HepG2 (cell line): Measurements from ENCODE around the gene DDX54. TPM values are rescaled to one million over a fixed set of nuclear protein-coding genes. Genes with fewer than 3 reads are reported as not detected.

ENCODE experiments used
- ATAC-seq: fragments of 200-7000 bp; cut with Tn5 transposase; 3 replicates; pipeline ENCODE4 v1.9.1; 2020; ENCODE audit warnings: mild to moderate bottlenecking, moderate library complexity
- BruUV-seq: library from RNA; stranded (reverse); fragments of 400-500 nt; replicated peaks from 2 replicates; lab custom pipeline; 2021; lab: Mats Ljungman, UMichigan
- CTCF ChIA-PET: fragments of 300-600 bp; formaldehyde crosslinking; extraction: SDS; loops from one replicate; lab custom pipeline; 2021; ENCODE audit warnings: low total read pairs, inconsistent platforms, low intra/inter-chr PET ratio; lab: Yijun Ruan, JAX
- POLR2A ChIA-PET: fragments of 350-600 bp; sonication (Branson Sonifier 250); formaldehyde crosslinking; loops from one replicate; lab custom pipeline; 2020; ENCODE audit warnings: antibody characterized with exemption, inconsistent platforms; lab: Yijun Ruan, JAX
- DNase-seq: peaks from one replicate; pipeline ENCODE4 v3.0.0-alpha.2; 2015; ENCODE audit warnings: low spot score
- FAIRE-seq: peaks from 3 replicates; lab custom pipeline; 2011; peaks lifted over from hg19 to GRCh38; lab: Jason Lieb, UNC
- H2AFZ ChIP-seq: one replicate; pipeline ENCODE4 v1.6.1; 2011; ENCODE audit warnings: low read length, inconsistent platforms
- H3K27ac ChIP-seq: fragments of 300-600 bp; 3 replicates; pipeline ENCODE4 v1.8.0; 2011; ENCODE audit warnings: mixed run types, mild to moderate bottlenecking, mixed read lengths, low read length, inconsistent platforms; ENCODE audit not compliant: insufficient read depth; ENCODE audit errors: extremely low read length
- H3K27me3 ChIP-seq, 2 experiments: fragments of 200-600 bp in 1 of 2; 2 replicates in 1 of 2; 3 replicates in 1 of 2; pipeline versions ENCODE4 v1.6.0 to v1.8.0; 2011; ENCODE audit warnings: low read length in 2 of 2, mild to moderate bottlenecking in 2 of 2, moderate library complexity in 2 of 2, inconsistent platforms in 1 of 2; ENCODE audit not compliant: insufficient read depth in 2 of 2, control insufficient read depth in 1 of 2
- H3K36me3 ChIP-seq, 2 experiments: fragments of 200-600 bp in 1 of 2; replicated peaks in 1 of 2; 2 replicates in 1 of 2; 3 replicates in 1 of 2; pipeline versions ENCODE4 v1.5.1 to v1.8.0; 2011; ENCODE audit warnings: low read length in 2 of 2, inconsistent platforms in 1 of 2; ENCODE audit not compliant: insufficient read depth in 2 of 2, control insufficient read depth in 1 of 2
- H3K4me1 ChIP-seq: 2 replicates; pipeline ENCODE4 v1.5.1; 2012; ENCODE audit warnings: low read length, inconsistent platforms; ENCODE audit not compliant: insufficient read depth
- H3K4me2 ChIP-seq: 2 replicates; pipeline ENCODE4 v1.6.0; 2011; ENCODE audit warnings: low read depth, low read length, inconsistent platforms
- H3K4me3 ChIP-seq, 3 experiments: fragments of 200-600 bp in 1 of 3; sonication (generic), shearing (Covaris generic) in 1 of 3; replicated peaks in 1 of 3; 2 replicates each; pipeline ENCODE4 v1.5.1; 2011 to 2016; ENCODE audit warnings: low read length in 3 of 3, inconsistent platforms in 2 of 3, low read depth in 2 of 3, mild to moderate bottlenecking in 2 of 3, control low read depth in 1 of 3, mixed read lengths in 1 of 3; ENCODE audit not compliant: insufficient read depth in 1 of 3
- H3K79me2 ChIP-seq: one replicate; pipeline ENCODE4 v1.6.1; 2011; ENCODE audit warnings: low read length, inconsistent platforms; ENCODE audit not compliant: insufficient read depth
- H3K9ac ChIP-seq: 2 replicates; pipeline ENCODE4 v1.6.0; 2011; ENCODE audit warnings: mild to moderate bottlenecking, low read depth, low read length, inconsistent platforms; ENCODE audit not compliant: insufficient read depth
- H3K9me3 ChIP-seq: 2 replicates; pipeline ENCODE4 v1.5.1; 2012; ENCODE audit warnings: mild to moderate bottlenecking, low read length
- H4K20me1 ChIP-seq: 2 replicates; pipeline ENCODE4 v1.6.0; 2011; ENCODE audit warnings: inconsistent platforms, mild to moderate bottlenecking, low read length, moderate library complexity; ENCODE audit not compliant: insufficient read depth
- AGO2 ChIP-seq: fragments of 200-400 bp; formaldehyde crosslinking; optimal IDR thresholded peaks from 2 replicates; pipeline ENCODE3; 2017; ENCODE audit warnings: mild to moderate bottlenecking, low read depth, low read length, moderate library complexity
- KDM6A ChIP-seq: IDR thresholded peaks from 2 replicates; pipeline ENCODE4 v1.6.1; 2016; ENCODE audit warnings: low read depth
- KMT2B ChIP-seq: IDR thresholded peaks from 2 replicates; pipeline ENCODE4 v1.6.1; 2016; ENCODE audit warnings: missing genetic modification reagents, missing compliant biosample characterization
- NFATC3 ChIP-seq: sonication (generic); formaldehyde crosslinking; IDR thresholded peaks from 2 replicates; pipeline ENCODE4 v1.5.1; 2020; ENCODE audit warnings: mild to moderate bottlenecking, missing genetic modification reagents
- RBFOX2 ChIP-seq: fragments of 200-400 bp; formaldehyde crosslinking; IDR thresholded peaks from 2 replicates; pipeline ENCODE4 v1.6.1; 2017; ENCODE audit warnings: low read depth, mild to moderate bottlenecking, low read length
- ZKSCAN8 ChIP-seq: IDR thresholded peaks from 2 replicates; pipeline ENCODE4 v1.6.1; 2016; ENCODE audit warnings: borderline replicate concordance, missing genetic modification reagents, missing compliant biosample characterization
- ZNF17 ChIP-seq: sonication (generic); formaldehyde crosslinking; IDR thresholded peaks from 2 replicates; pipeline ENCODE4 v1.5.0; 2020; ENCODE audit warnings: mild to moderate bottlenecking, missing genetic modification reagents
- ZNF256 ChIP-seq: sonication (generic); formaldehyde crosslinking; conservative IDR thresholded peaks from 2 replicates; pipeline ENCODE4 v1.4.0; 2020; ENCODE audit warnings: missing genetic modification reagents
- ZNF607 ChIP-seq: sonication (generic); formaldehyde crosslinking; IDR thresholded peaks from 2 replicates; pipeline ENCODE4 v1.5.1; 2020; ENCODE audit warnings: missing genetic modification reagents, mild to moderate bottlenecking, borderline replicate concordance
- ZSCAN25 ChIP-seq: sonication (generic); formaldehyde crosslinking; IDR thresholded peaks from 2 replicates; pipeline ENCODE4 v1.8.0; 2022; ENCODE audit warnings: mild to moderate bottlenecking, missing genetic modification reagents
- WGBS: methylation state at CpG from one replicate; pipeline ENCODE4 v1.1.6; 2017; ENCODE audit warnings: low lambda C conversion rate; 5-methylcytosine and 5-hydroxymethylcytosine counted together
- in situ Hi-C: cut with HindIII; loops from 2 replicates; pipeline ENCODE4 v1.10.0; 2017; ENCODE audit warnings: low pct_unique_long_range_greater_than_20kb; ENCODE audit not compliant: extremely low pct_ligation_motif_present
- intact Hi-C: fragments of 100-400 bp; cut with micrococcal nuclease; formaldehyde crosslinking; loops from one replicate; pipeline ENCODE4 v1.10.0; 2022; ENCODE audit not compliant: unreplicated experiment
- polyA plus RNA-seq, 8 experiments: library from polyadenylated mRNA; depleted of rRNA in 3 of 8; stranded (reverse) in 7 of 8; unstranded in 1 of 8; fragments of >200 nt; fragmentation: Illumina TruSeq in 4 of 8; extraction: Trizol in 4 of 8; gene quantifications; 2 replicates each; pipeline versions ENCODE4 v1.2.1 to v1.2.3, GENCODE V29; 2011 to 2016; ENCODE audit warnings: low read depth in 4 of 8, missing spikeins in 1 of 8, mixed read lengths in 1 of 8; ENCODE audit not compliant: insufficient read depth in 1 of 8
- total RNA-seq, 5 experiments: library from RNA; depleted of rRNA; stranded (reverse); fragments of >200 nt; fragmentation: Illumina TruSeq; extraction: Trizol; gene quantifications; 2 replicates each; pipeline ENCODE4 v1.2.3, GENCODE V29; 2016; ENCODE audit warnings: low read depth in 1 of 5
- TF ChIP-seq, protein P1 (sequence below): IDR thresholded peaks from 2 replicates; pipeline ENCODE4 v1.6.1; 2018; ENCODE audit warnings: missing genetic modification reagents
- TF ChIP-seq, protein P2 (sequence below): sonication (generic); IDR thresholded peaks from 2 replicates; pipeline ENCODE4 v1.6.1; 2016; ENCODE audit warnings: low read depth, borderline replicate concordance
- TF ChIP-seq, protein P3 (sequence below): sonication (generic); formaldehyde crosslinking; IDR thresholded peaks from 2 replicates; pipeline ENCODE4 v1.5.1; 2020; ENCODE audit warnings: missing genetic modification reagents, mild to moderate bottlenecking, borderline replicate concordance

DDX54 gene
- total and polyA plus RNA-seq, 2 of the 13 experiments (the other 11 are each of a cell fraction or from before 2014, with no cell fraction given), result 59.7 to 61.1 TPM

DNA sequence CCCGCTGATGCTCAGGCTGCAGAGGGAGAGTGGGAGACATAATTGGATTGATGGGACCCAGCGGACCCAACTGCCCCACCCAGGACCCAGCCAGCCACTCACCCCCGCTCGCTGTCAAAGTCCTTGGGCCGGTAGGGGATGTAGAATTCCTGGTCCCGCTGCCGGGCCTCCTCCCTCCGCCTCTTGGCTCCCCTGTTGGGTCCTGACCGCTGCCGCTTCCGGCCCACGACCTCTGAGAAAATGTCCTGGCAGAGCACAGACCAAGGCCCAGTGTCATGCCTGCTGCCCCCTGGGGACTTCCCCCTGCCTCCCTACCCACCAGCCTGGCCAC is 22.3 kb downstream of the DDX54 start:
- ChIA-PET CTCF (no interaction called here), POLR2A (no interaction called here)
- no peak overlapping the region for H3K9ac ChIP-seq
- peaks cover 43 to 79% of the 10 kb centered on the region in 2 experiments for H3K36me3 ChIP-seq
- H3K9me3 ChIP-seq, result no peaks in the 10 kb centered on the region
- no peak for FAIRE-seq
- no peaks in the 10 kb centered on the region for H3K27me3 ChIP-seq
- in situ Hi-C loops (no loop called here), intact Hi-C loops (no loop called here)
- no peak overlapping the region for H3K4me2 ChIP-seq
- no peak overlapping the region for H3K27ac ChIP-seq
- WGBS, result 96% methylated on average over 5 of the region's 12 CpGs
- no TSS peak for BruUV-seq
- H2AFZ ChIP-seq, result no peak overlapping the region
- no peaks in the 10 kb centered on the region for H3K79me2 ChIP-seq
- no peaks in the 10 kb centered on the region for H3K4me1 ChIP-seq
- H3K4me3 ChIP-seq, result no peak overlapping the region
- no peak for ATAC-seq
- peaks cover 4% of the 10 kb centered on the region; the same call in 1 of the 2 replicates for H4K20me1 ChIP-seq
- DNase-seq, result no peak
- TF ChIP-seq ZNF17 (CRISPR knock-in tag) (no peak), KMT2B (no peak), KDM6A (CRISPR knock-in tag) (no peak), AGO2 (peak; percentile 48), ZNF607 (CRISPR knock-in tag) (no peak)
- TF ChIP-seq, protein P1, sequence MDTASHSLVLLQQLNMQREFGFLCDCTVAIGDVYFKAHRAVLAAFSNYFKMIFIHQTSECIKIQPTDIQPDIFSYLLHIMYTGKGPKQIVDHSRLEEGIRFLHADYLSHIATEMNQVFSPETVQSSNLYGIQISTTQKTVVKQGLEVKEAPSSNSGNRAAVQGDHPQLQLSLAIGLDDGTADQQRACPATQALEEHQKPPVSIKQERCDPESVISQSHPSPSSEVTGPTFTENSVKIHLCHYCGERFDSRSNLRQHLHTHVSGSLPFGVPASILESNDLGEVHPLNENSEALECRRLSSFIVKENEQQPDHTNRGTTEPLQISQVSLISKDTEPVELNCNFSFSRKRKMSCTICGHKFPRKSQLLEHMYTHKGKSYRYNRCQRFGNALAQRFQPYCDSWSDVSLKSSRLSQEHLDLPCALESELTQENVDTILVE, result no peak

DNA sequence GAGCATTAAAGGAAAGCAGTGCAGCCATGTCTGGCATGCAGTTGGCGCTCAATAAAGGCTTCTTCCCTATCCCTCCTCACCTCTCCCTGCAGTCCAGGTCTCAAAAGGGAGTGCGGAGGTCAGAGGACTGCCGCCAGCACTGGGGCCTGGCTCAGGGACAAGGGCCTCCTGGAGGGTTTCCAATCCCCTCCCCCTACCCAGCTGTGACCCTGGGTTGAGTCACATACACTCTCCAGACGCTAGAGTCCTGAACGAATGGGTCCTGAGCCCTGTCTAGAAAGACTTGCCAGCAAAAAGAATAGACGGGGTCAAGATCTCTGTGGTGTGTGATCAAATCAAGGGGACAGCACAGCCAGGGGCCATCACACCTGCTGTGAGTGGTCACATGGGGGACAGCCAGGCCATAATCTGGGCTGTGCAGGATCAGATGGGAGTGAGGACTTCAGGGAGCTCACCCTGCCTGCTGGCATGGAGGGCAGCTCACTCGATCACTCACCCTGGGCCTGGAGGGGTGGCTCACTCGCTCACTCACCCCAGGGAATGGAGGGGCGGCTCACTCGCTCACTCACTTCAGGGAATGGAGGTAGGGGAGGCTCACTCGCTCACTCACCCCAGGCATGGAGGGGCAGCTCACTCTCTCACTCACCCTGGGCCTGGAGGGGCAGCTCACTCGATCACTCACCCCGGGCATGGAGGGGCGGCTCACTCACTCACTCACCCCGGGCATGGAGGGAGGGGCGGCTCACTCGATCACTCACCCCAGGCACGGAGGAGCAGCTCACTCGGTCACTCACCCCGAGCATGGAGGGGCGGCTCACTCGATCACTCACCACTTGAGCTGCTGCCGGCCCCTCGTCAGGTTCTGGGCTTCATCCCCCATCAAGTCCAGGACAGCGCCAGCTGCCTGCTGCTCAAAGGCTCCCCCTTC is 22.9 kb downstream of the DDX54 start:
- ATAC-seq (peak; percentile 16; the same call in 1 of the 3 replicates), FAIRE-seq (no peak), DNase-seq (no peak)
- Histone ChIP-seq H3K79me2 (no peaks in the 10 kb centered on the region), H3K27ac (no peak overlapping the region), H3K36me3 (peaks cover 41 to 74% of the 10 kb centered on the region in 2 experiments), H3K4me3 (no peak overlapping the region), H3K4me2 (no peak overlapping the region), H4K20me1 (peaks cover 4% of the 10 kb centered on the region; the same call in 1 of the 2 replicates), H3K4me1 (no peaks in the 10 kb centered on the region), H3K9ac (no peak overlapping the region), H2AFZ (no peak overlapping the region), H3K27me3 (no peaks in the 10 kb centered on the region), H3K9me3 (no peaks in the 10 kb centered on the region)
- ChIA-PET CTCF (no interaction called here), POLR2A (interaction anchor here (1.3 kb wide), 1 partner anchor 22 kb away, joined by 5 read pairs; the partner anchor contains the start of genes DDX54 and RITA1)
- 83% methylated on average over 13 of the region's 25 CpGs for WGBS
- BruUV-seq, result no TSS peak
- in situ Hi-C loops (no loop called here), intact Hi-C loops (no loop called here)
- no peak for TF ChIP-seq NFATC3 (CRISPR knock-in tag)
- no peak for TF ChIP-seq ZNF256 (CRISPR knock-in tag)
- TF ChIP-seq, protein P2, sequence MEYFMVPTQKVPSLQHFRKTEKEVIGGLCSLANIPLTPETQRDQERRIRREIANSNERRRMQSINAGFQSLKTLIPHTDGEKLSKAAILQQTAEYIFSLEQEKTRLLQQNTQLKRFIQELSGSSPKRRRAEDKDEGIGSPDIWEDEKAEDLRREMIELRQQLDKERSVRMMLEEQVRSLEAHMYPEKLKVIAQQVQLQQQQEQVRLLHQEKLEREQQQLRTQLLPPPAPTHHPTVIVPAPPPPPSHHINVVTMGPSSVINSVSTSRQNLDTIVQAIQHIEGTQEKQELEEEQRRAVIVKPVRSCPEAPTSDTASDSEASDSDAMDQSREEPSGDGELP, result peak; percentile 45; the same call in 1 of the 2 replicates
- TF ChIP-seq ZKSCAN8 (CRISPR knock-in tag), result peak; percentile 79
- 0 out of 2 replicates have a peak, but pooled peaks have one; percentile 20 for TF ChIP-seq ZSCAN25 (CRISPR knock-in tag)
- TF ChIP-seq, protein P3, sequence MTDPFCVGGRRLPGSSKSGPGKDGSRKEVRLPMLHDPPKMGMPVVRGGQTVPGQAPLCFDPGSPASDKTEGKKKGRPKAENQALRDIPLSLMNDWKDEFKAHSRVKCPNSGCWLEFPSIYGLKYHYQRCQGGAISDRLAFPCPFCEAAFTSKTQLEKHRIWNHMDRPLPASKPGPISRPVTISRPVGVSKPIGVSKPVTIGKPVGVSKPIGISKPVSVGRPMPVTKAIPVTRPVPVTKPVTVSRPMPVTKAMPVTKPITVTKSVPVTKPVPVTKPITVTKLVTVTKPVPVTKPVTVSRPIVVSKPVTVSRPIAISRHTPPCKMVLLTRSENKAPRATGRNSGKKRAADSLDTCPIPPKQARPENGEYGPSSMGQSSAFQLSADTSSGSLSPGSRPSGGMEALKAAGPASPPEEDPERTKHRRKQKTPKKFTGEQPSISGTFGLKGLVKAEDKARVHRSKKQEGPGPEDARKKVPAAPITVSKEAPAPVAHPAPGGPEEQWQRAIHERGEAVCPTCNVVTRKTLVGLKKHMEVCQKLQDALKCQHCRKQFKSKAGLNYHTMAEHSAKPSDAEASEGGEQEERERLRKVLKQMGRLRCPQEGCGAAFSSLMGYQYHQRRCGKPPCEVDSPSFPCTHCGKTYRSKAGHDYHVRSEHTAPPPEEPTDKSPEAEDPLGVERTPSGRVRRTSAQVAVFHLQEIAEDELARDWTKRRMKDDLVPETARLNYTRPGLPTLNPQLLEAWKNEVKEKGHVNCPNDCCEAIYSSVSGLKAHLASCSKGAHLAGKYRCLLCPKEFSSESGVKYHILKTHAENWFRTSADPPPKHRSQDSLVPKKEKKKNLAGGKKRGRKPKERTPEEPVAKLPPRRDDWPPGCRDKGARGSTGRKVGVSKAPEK, result no peak
- TF ChIP-seq AGO2, result peak; percentile 9
- 0 out of 2 replicates have a peak, but pooled peaks have one; percentile 37 for TF ChIP-seq RBFOX2
